Measurements from ENCODE around the gene MLLT3.

Gene MLLT3

DNA sequence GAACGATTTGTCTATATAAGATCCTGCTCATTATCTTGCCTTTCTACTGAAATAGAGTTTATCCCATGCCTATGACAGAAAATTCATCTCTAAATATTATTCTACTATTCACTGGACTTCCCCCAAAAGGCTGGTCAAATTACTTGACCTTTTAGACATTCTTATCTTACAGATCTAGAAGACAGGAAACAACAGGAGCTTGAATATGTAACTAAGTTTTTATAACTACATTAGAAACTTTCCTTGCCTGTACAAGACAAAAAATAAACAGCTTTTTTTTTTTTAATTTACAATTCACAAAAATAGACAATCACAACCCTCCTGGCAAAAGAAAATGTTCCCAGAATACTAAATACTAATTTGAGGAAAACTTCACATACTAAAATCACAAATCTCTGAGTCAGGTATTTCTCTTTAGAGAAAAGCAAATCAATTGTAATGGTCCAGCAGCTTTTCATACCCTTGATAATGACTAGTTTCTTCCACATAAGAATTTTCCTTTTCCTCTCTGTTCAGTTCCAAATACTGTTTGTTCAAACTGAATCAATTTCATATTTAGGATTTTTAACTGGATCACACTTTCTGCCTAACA, 68.6 kb downstream of the MLLT3 start:
- DNase-seq, result no peak

DNA sequence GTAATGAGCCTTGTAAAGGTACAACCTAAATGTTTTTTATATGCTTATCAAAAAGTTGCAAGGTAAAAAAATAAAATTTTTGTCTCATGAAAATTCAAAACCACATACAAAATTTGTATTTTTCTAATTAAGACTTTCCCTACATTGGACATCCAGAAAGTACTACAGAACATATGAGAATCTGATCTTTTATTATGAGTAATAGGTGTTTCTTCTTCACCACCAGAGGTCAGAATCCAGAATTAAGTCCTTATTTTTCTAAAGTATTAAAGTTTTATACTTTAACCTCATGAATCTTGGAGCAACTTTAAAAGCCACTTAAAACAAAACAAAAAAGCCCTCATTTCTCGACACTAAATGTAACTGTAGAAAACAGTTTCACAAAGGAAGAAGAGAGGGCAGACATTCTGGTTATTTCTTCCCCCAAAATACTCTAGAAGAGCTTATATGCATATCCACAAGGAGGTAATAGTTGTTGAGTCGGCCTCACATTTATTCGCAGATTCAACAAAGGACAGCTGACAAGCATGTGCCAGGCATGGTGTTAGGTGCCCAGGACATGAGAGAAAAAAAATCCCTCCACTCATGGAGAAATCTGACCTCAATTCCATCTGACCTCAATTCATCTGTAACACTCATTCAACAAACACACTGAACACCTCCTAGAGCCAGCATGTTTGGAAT, 69.3 kb downstream of the MLLT3 start:
- DNase-seq, result no peak

- DNase-seq, result no peak
Observed at GRCh38 chr9:20551835-20552234, 70.5 kb downstream of the MLLT3 start.

DNA sequence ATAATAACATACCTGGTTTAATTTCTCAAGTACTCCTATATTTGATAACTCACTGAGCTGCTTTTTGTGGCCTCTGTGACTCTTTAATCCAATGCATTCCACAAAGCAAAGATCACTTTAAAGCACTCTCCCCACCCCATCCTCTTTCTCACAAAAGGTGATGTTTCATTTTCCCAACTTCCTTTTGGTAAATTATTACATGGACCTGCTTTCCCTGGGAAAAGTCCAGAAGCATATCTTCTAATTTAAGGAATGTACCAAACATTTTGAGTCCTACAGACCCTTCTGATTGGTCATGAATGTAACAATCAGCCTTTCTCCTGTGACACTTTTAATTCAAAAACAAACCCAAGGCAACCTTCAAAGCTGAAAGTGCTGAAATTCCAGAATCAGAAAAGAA, 71.1 kb downstream of the MLLT3 start:
- DNase-seq, result no peak

DNA sequence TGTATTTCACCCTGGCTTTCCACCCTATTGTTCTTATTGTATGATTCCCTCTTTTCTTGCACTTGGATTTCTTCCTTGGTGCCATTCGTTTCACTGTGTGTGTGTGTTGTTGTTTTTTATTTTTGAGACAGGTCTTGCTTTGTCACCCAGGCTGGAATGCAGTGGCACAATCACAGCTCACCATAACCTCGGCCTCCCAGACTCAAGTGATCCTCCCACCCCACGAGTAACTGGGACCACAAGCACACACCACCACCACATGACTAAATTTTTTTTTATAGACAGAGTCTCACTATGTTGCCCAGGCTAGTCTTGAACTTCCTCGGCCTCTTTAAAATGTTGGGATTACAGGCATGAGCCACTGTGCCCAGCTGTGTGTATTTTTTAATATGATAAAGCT, 72.0 kb downstream of the MLLT3 start:
- no peak for DNase-seq

DNA sequence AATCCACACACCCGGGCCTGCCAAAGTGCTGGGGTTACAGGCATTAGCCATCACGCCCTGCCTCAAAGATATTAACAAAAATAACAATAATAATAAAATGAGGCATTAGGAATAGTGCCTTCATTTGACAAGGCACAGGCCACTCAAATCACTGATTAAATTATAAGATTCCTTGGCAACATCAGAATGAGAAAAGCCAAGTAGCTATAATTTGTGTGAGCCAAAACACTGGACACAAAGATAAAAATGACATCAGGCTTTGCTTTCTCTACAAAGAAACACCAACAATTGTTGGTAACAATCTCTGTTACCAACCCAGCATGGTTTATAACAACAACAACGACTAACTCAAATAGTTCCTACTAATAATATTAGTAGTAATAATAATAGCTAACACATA, 73.2 kb downstream of the MLLT3 start:
- no peak for DNase-seq

DNA sequence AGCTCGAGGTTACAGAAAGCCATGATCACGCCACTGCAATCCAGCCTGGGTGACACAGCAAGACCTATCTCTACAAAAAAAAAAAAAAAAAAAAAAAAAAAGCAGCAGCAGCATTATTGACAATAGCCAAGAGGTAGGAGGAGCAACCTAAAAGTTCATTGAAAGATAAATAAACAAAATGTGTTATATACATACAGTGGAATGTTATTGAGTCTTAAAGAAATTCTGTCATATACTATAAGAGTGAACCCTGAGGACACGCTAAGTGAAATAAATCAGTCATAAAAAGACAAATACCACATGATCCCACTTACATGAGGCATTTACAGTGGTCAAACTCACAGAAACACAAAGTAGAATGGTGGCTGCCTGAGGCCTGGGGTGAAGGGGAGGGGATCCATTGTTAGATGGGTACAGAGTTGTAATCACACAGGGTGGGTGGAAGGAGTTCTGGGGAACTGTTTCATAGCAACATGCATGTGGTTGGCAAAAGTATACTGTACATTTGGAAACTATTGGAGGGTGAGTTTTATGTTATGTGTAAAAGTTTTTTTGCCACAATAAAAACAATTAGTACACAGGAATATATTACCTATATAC, 77.2 kb downstream of the MLLT3 start:
- no peak for DNase-seq

DNA sequence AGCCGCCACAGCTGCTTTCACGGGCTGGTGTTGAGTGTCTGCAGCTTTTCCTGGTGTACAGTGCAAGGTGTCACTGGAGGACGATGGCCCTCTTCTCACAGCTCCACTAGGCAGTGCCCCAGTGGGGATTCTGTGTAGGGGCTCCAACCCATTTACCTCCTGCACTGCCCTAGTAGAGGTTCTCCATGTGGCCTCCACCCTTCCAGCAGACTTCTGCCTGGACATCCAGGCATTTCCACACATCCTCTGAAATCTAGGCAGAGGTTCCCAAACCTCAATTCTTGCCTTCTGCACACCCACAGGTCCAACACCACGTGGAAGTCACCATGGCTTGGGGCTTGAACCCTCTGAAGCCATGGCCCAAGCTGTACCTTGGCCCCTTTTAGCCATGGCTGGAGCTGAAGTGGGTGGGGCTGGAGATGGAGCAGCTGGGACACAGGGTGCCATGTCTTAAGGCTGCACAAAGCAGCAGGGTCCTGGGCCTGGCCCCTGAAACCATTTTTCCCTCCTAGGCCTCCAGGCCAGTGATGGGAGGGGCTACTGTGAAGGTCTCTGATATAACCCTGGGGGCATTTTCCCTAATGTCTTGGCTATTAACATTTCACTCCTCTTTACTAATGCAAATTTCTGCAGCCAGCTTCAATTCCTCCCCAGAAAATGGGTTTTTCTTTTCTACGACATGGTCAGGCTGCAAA, 82.0 kb downstream of the MLLT3 start:
- DNase-seq, result no peak

DNA sequence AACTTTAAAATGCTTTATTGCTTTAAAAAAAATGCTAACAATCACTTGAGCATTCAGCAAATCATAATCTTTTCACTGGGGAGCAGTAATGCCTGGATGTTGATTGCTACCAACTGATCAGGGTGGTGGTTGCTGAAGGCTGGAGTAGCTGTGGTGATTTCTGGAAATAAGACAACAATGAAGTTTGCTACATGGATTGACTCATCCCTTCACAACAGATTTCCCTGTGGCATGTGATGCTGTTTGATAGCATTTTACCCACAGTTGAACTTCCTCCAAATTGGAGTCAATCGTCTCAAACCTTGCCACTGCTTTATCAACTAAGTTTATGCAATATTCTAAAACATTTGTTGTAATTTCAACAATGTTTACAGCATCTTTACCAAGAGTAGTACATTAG, 83.3 kb downstream of the MLLT3 start:
- DNase-seq, result peak; percentile 9 to 18

- no peak for DNase-seq
Observed at GRCh38 chr9:20538092-20538491, 84.2 kb downstream of the MLLT3 start.

- DNase-seq, result no peak
Observed at GRCh38 chr9:20537294-20537693, 85.0 kb downstream of the MLLT3 start.

- no peak for DNase-seq
Observed at GRCh38 chr9:20532584-20532983, 89.7 kb downstream of the MLLT3 start.

GRCh38 chr9:20529837-20530236, 92.5 kb downstream of the MLLT3 start:
- DNase-seq, result no peak

DNA sequence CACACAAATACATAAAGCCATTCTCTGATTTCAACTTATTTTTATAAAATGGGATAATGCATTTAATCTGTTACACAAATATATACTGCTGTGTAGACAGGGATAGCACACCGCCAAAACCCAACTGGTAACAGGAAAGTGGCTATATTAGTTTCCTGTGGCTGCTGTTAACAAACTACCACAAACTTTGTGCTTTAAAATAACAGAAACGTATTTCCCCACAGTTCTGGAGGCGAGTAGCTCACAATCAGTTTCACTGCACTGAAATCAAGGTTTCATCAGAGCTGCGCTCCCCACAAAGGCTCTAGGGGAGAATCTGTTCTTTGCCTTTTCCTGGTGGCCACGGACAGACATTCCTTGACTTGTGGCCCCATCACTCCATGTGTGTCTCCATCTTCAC, 94.0 kb downstream of the MLLT3 start:
- no peak for DNase-seq

- no peak for DNase-seq
Observed at GRCh38 chr9:20526500-20527319, 95.6 kb downstream of the MLLT3 start.

DNA sequence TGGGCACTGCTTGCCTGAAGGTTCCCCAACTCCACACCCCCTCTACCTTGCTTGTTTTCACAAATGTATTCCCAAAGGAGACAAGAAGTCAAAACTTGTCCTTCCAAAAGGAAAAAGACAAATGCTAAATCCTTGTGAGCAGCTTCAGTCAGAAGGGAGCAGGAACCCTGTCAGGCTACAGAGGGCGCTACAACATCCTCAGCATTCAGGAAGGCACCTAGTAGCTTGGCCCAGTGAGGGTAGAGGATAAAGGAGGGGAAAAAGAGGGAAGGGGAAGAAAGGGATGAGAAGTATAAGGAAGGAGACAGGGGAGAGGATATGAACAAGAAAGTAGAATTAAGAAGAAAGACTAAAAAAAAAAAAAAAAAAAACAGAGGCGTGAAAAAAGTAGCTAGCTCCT, 97.5 kb downstream of the MLLT3 start:
- peak in 1 of 2 donors; percentile 4 for DNase-seq

DNA sequence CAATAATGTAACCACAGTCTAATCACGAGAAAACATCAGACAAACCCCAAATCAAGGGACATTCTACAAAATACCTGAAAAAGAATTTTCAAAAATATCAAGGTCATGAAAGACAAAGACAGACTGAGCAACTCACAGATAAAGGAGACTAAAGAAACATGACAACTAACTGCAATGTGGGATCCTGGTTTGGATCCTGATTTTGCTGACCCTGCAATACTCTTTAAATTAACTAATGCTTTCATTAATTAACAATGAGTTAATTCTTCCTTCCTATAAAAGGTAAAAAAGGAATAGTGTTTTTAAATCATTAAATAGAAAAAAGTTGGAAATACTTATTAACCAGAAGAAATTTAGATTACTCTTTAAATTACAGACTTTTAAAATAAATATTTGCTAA, 103.6 kb downstream of the MLLT3 start:
- no peak for DNase-seq

DNA sequence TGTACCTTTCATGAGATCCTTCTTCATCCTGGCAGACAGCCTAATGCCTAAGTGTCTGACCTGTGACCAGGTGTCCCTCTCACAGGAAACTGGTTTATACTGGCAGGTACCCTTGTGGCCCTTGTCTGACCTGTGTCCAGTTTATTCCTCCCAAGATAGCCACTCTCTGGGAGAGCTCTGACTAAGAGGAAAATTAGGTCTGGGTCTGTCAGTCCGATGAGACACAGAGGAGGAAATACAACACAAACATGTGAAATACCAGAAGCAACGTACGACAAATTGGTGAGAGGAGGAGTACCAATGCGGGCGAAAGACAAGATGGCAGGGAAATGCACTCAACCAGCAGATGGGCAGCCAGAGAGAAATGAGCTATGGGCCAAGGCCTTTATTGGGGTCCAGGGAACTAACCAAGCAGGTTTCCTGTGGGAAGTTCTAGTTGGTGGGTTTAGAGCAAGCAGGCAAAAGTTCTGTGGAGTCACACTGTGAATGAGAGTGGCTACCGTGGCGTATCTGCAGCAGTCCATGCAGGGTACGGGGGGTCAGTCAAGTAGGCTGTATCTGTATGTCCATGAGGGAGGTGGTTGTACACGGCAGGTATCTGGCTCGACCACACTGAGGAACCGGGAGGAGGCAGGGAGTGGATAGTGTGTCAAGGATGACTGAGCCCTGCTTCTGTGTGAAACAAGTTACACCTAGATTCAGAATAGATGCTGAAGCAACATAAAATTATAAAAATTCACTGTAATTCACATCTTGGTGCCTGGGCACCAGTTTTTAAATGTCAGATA, 109.0 kb downstream of the MLLT3 start:
- no peak for DNase-seq

DNA sequence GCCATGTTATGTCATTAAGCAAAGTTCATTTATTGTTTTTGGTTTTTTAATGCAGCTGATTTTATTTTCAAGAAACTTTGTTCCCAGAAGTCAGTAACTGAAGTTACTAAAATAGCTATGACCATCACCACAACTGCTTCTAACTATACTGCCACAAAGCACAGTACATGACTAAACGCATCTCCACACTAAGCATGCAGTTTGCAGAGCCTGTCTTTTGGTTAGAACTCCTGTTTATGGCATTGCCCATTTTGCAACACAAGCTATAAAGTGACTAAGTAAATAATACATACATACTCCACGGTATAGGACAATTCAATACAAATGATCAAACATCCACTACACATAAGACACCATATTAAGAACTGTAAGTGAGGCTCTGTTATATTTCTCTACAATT, 109.7 kb downstream of the MLLT3 start:
- no peak for DNase-seq

DNA sequence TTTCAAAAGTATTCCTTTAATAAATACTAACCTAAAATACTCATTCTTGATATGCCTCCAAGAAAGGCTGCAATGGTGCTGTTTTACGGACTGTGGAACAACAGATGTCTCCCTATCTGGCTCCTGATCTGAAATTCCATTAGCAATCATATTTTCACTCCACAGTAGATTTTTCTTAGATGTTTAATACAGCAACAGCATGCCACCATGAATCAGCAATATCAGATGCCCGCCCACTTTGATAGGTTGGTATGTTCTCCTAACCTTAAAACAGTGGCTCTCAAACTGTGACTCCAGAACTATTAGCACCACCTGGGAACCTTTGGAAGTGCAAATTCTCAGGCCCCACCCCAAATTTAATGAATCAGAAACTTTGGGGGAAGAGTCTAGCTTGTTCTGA, 110.2 kb downstream of the MLLT3 start:
- DNase-seq, result no peak

DNA sequence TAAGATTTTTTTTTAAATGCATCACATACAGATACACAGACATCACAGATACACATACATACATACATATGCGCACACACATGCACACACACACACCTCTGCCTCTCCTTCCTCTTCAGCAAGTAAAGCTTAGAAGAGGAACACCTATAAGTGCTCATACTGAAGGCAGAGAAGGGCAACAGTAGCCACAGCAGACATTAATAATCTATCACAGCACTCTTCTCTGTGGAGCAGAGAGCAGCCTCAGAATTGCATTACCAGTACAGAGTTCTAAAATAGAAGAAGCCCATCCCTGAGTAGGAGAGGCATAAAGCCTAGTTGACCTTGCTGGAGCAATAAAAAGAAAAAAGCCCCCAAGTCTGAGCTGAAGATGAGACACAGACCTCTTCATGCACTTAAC, 110.6 kb downstream of the MLLT3 start:
- DNase-seq, result no peak

DNA sequence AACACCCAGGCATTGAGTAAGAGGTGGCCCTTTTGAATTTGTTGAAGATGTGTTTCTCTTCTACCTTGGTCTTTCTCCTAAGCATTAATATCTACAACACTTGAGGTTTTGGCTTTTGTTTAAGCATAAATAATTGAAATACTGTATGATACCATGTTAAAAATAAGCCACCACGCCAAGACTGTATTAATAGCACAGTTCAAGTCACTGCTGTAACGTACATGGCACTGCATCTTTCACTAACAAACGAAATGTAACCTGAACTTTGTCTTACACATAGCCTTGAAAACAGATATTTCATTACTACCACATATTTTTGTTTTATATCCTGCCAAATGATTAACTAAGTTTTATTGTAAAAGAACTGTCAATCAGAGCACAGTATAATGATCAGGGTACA, 112.8 kb downstream of the MLLT3 start:
- no peak for DNase-seq

Measured in inflammatory macrophage (primary cell).